ENCODE data around the gene HYAL3.

GRCh38 chr3:50325113-50325480 lies 25.9 kb upstream of the HYAL3 start:
- TF ChIP-seq CTCF (IDR thresholded peaks at IDR 0.05; ENCODE audit: borderline replicate concordance, extremely low read depth, low read length, poor library complexity, severe bottlenecking): no peak
- no peak for TF ChIP-seq EZH2 (IDR thresholded peaks at IDR 0.05; ENCODE audit: borderline replicate concordance, low read depth, low read length, severe bottlenecking)

All from DND-41 (cell line).